Stimulated activated effector memory CD8-positive, alpha-beta T cell treated with anti-CD3 and anti-CD28 coated beads, Interleukin-12 subunit alpha, Interleukin-12 subunit beta, amount 100 ng/mL, for 72 hours (primary cell): ENCODE data around the gene IL10RA.

Source experiments
- ATAC-seq: fragments of 150-1000 bp; cut with Tn5 transposase; 2 replicates; pipeline ENCODE4 v1.10.0; 2021
- DNase-seq, 2 donors: peaks; one replicate each; pipeline ENCODE4 v3.0.0; 2021 to 2022; ENCODE audit warnings: low spot score in 2 of 2
- H3K27ac Mint-ChIP-seq: one replicate; pipeline ENCODE4 v1.8.0; 2022; ENCODE audit warnings: mild to moderate bottlenecking, mixed read lengths
- H3K36me3 Mint-ChIP-seq: one replicate; pipeline ENCODE4 v1.8.0; 2022; ENCODE audit warnings: mild to moderate bottlenecking, mixed read lengths
- H3K4me1 Mint-ChIP-seq: one replicate; pipeline ENCODE4 v1.8.0; 2022; ENCODE audit warnings: mixed read lengths
- H3K4me3 Mint-ChIP-seq: one replicate; pipeline ENCODE4 v1.8.0; 2022; ENCODE audit warnings: mild to moderate bottlenecking, mixed read lengths
- H3K9me3 Mint-ChIP-seq: one replicate; pipeline ENCODE4 v1.8.0; 2022; ENCODE audit warnings: mixed read lengths

Gene IL10RA

DNA sequence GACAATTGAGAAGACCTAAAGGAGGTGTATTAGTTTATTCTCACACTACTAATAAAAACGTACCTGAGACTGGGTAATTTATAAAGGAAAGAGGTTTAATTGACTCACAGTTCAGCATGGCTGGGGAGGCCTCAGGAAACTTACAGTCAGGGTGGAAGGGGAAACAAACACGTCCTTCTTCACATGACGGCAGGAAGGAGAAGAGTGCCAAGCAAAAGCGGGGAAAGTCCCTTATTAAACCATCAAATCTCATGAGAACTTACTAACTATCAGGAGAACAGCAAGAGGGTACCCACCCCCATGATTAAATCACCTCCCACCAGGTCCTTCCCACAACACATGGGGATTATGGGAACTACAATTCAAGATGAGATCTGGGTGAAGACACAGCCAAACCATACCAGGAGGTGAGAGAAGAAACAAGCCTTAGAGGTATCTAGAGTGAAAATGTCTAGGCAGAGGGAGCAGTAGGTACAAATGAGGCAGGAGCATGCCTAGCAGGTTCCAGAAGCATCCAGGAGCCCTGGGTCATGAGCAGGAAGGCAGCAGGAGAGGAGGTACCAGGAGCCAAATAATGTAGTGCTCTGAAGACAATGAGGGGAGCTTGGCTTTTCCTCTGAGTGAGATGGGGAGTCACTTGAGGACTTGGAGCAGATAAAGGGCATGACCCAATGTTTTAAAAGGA lies 31.6 kb downstream of the IL10RA start:
- peaks cover 6% of the 10 kb centered on the region for H3K36me3 Mint-ChIP-seq
- no peak overlapping the region for H3K4me3 Mint-ChIP-seq
- H3K4me1 Mint-ChIP-seq = peaks cover 48% of the 10 kb centered on the region
- ATAC-seq (no peak), DNase-seq (peak in 1 of 2 donors; percentile 38)
- H3K9me3 Mint-ChIP-seq = peaks cover 34% of the 10 kb centered on the region
- H3K27ac Mint-ChIP-seq = no peak overlapping the region

DNA sequence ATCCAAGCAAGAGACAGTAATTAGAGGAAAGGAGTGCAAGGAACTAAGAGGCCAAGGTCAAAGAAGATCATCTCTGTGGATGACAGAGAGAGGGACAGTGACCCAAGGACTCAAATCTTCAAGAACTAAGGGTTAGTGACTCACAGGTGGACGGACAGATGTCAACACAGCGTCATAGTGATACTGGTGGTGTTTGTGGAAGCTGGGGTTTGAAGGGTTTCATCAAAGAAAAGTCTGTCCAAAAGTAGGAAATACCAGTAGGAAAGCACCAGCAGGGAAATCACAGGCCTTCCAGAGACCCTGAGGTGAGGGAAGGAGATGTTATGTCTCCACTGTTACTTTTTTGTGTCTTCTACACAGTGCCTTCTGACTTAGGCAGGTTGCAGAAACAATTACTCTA lies 32.2 kb downstream of the IL10RA start:
- Mint-ChIP-seq H3K4me3 (no peak overlapping the region), H3K27ac (no peak overlapping the region), H3K4me1 (peaks cover 42% of the 10 kb centered on the region), H3K9me3 (peaks cover 34% of the 10 kb centered on the region), H3K36me3 (peaks cover 6% of the 10 kb centered on the region)
- no peak for ATAC-seq
- DNase-seq = no peak

DNA sequence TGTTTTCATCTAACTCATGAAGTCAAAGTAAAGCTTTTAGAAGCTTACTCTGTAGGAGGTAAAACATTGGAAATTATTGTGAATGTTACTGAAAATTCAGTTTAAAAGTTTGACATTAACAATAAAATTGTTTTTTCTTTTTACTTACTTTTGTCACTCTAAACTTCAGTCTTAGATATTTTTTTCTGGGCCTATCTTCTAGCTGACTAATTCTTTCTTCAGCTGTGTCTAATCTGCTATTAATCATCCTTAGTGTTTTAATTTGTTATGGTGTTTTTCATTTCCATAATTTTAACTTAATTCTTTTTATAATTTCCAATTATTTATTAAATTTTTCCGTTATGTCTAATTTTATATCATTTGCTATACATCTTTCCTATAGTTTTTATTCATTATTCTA lies 35.0 kb downstream of the IL10RA start:
- Mint-ChIP-seq H3K9me3 (peaks cover 31% of the 10 kb centered on the region), H3K27ac (no peak overlapping the region), H3K4me3 (no peak overlapping the region), H3K4me1 (peaks cover 14% of the 10 kb centered on the region), H3K36me3 (peaks cover 6% of the 10 kb centered on the region)
- ATAC-seq = no peak
- DNase-seq = no peak

DNA sequence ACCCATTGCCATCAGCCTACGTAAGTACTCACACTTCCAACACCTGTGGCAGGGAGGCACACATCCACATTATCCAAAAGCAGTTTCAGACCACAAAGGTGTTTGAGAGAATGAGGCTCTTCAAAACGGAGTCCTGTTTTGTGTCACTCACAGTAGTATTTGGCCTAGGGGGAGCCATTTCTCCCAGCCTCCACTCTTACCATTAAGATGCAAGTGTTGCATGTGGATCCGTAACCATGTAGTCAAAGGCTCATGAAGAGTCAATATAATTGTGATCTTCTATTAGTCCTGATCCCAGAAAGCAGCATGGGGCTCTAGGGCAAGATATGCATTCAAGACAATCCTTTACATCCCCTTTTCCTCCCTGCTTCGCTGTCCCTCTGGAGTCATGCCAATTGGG lies 41.5 kb downstream of the IL10RA start:
- H3K36me3 Mint-ChIP-seq = no peaks in the 10 kb centered on the region
- no peaks in the 10 kb centered on the region for H3K9me3 Mint-ChIP-seq
- H3K4me1 Mint-ChIP-seq = peaks cover 29% of the 10 kb centered on the region
- ATAC-seq (no peak), DNase-seq (no peak)
- no peak overlapping the region for H3K27ac Mint-ChIP-seq
- H3K4me3 Mint-ChIP-seq = no peak overlapping the region

DNA sequence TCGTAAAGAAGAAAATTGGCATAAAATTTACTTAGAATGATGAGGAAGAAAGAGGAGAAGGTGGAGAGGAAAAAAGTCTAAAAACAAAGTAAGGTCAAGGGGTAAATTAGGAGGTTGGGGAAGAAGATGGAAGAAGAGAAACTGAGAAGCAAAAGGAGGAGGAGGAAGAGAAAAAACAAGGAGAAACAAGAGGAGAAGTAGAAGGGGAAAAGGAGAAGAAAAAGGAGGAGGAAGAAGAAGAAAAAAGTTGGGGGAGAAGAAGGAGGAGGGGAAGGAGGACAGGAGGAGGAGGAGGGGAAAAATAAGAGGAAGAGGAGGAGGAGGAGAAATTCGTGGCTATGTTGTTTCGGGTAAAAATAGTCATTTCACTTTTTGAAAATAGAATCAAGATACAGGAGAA lies 42.4 kb downstream of the IL10RA start:
- DNase-seq (no peak), ATAC-seq (no peak)
- H3K4me1 Mint-ChIP-seq = peaks cover 35% of the 10 kb centered on the region
- H3K27ac Mint-ChIP-seq = peak overlapping the region; percentile 1
- no peaks in the 10 kb centered on the region for H3K36me3 Mint-ChIP-seq
- H3K9me3 Mint-ChIP-seq = no peaks in the 10 kb centered on the region
- no peak overlapping the region for H3K4me3 Mint-ChIP-seq

DNA sequence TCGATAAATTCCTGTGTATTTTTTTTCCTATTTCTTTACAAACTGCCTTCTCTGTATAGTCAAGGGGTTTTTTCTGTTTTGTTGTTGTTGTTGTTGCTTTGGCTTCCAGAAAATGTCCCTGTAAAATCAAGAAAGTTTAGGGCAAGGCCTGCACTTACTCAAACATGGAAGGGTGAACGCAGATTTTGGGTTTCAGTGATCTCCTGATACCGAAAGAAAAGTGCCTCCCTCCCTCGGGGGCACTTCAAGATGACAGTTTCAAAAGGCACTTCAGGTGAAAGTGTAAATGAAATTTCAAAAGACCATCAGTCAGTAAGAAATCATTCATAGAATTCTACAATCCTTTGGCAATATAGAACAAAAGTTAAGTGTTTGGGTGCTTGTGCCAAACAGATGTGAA lies 47.2 kb downstream of the IL10RA start:
- DNase-seq (no peak), ATAC-seq (peak; percentile 85)
- Mint-ChIP-seq H3K4me1 (peaks cover 49% of the 10 kb centered on the region), H3K9me3 (no peaks in the 10 kb centered on the region), H3K27ac (peak overlapping the region; percentile 74), H3K36me3 (no peaks in the 10 kb centered on the region), H3K4me3 (no peak overlapping the region)

DNA sequence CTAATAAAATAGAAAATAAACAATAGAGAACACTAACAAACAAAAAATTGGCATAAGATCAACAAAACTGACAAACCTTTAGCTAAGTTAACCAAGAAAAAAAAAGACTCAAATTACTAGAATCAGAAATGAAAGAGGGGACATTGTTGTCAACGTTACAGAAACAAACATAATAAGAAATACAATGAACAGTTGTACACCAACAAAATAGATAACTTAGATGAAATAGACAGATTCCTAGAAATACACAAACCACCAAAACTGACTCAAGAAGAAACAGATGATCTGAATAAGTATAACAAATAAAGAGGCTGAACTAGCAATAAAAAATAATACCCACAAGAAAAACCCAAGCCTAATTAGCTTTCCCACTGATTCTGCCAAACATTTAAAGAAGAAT lies 55.9 kb downstream of the IL10RA start:
- peak overlapping the region; percentile 81 for H3K27ac Mint-ChIP-seq
- no peak for DNase-seq
- peaks cover 62% of the 10 kb centered on the region for H3K4me1 Mint-ChIP-seq
- peak overlapping the region; percentile 38 for H3K4me3 Mint-ChIP-seq
- H3K9me3 Mint-ChIP-seq = no peaks in the 10 kb centered on the region
- peak; percentile 47 for ATAC-seq
- H3K36me3 Mint-ChIP-seq = peaks cover 15% of the 10 kb centered on the region

DNA sequence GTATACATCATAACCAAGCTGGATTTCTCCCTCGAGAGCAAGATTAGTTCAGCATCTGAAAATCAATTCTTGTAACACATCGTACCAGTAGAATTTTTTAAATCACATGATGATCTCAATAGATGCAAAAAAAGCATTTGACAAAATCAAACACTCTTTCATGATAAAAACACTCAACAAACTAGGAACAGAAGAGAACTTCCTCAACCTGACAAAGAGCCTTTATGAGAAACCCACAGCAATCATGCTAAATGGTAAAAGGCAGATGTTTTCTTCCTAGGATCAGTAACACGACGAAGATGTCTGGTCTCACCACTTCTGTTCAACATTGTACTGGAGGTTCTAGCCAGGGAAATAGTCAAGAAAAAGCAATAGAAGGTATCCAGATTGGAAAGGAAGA lies 56.6 kb downstream of the IL10RA start:
- Mint-ChIP-seq H3K27ac (peak overlapping the region; percentile 81), H3K4me3 (no peak overlapping the region), H3K9me3 (no peaks in the 10 kb centered on the region), H3K4me1 (peaks cover 64% of the 10 kb centered on the region), H3K36me3 (peaks cover 15% of the 10 kb centered on the region)
- ATAC-seq = no peak
- DNase-seq = no peak

DNA sequence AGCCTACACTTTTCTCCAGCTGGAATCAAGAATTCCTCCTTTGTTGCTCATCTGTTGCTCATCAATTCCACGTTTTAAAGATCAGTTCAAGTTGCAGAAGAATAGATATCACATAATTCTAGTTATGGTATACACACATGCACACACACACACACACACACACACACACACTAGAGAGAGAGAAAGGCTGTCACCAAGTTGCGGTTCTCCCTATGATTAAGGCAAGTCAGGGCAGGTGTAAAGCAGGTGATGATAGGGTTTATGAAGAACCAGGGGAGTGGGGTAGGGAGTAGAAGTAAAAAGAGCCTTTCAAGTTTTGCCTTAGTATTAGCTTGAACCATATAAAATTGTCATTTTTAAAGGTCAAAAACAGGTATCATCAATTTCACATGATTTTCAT lies 59.0 kb downstream of the IL10RA start:
- no peak for DNase-seq
- Mint-ChIP-seq H3K4me1 (peaks cover 71% of the 10 kb centered on the region), H3K4me3 (peak overlapping the region; percentile 43), H3K9me3 (no peaks in the 10 kb centered on the region), H3K27ac (peak overlapping the region; percentile 93), H3K36me3 (peaks cover 15% of the 10 kb centered on the region)
- no peak for ATAC-seq

DNA sequence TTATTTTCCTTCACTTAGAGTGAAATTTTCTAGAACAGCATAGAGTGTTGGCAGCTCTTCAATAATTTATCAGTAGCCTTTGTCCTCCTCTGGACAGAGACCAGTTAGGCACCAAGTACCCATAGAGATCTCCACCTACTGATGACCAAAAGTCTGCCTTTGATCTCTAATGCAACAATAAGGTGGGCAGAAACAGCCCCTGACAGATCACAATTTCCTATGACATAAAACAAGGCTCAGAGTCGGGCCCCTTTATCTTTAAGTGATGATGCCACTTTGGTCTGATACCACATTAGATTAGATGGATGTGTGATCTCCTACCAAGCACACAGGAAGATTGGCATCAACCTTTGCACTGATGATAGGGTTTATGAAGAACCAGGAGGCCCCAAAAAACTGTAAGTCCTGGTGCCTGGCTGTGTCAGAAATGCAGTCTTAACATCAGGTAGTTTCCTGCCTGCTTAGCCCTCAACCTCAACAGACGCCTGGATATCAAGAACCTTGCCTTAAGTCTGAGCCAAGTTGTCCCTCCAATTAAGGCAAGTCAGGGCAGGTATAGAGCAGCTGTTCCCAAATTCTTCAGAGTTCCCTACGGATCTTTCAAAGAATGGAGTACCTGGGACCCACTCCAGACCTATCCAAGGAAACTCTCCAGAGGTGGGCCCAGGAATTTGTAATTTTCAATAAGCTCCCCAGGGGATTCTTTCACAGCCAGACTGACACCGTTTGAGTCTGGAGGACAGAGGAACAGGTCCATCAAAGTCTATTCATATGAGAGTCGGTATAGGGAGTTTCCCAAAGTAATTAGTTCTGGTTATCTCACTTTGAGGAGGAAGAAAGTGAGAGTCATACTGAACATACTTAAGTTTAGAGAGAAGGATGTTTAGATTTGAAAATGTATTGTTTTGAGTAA lies 60.1 kb downstream of the IL10RA start:
- H3K9me3 Mint-ChIP-seq = no peaks in the 10 kb centered on the region
- H3K4me3 Mint-ChIP-seq = peak overlapping the region; percentile 43
- peak overlapping the region; percentile 93 for H3K27ac Mint-ChIP-seq
- DNase-seq = no peak
- H3K36me3 Mint-ChIP-seq = peaks cover 15% of the 10 kb centered on the region
- ATAC-seq = peak; percentile 84
- peaks cover 82% of the 10 kb centered on the region for H3K4me1 Mint-ChIP-seq

DNA sequence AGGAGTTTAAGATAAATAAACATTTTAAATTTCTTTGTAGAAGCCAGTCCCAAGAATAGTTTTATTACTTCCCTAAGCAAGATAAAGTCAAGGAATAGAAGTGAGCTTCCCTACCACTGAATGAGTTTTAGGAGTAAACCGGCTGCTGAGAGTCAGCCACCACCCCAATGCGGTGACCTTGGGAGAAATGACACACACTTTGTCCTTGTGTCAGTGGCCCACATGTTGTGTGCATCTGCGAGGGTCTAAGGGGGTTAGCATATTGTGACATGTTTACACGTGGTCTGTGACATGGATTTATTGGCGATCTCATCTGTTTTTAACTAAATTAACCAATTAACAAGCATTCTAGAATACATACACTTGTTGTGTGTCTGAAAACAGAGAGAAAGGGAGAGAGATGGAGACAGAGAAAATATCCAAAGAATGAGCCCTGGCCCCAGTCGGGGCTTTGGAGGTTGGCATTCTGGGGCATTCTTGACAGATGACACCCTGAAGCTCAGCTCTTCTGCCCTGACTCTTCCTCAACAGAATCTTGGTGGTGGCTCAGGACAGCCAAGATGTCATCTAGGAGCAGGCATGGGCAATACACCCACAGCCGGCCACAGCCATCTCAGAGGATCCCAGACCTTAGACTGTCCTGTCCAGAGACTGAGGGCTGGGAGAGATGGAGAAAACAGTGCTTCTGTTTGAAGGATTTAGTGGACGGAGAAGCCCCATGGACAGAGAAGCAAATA lies 60.9 kb downstream of the IL10RA start:
- peaks cover 15% of the 10 kb centered on the region for H3K36me3 Mint-ChIP-seq
- peak overlapping the region; percentile 43 for H3K4me3 Mint-ChIP-seq
- H3K4me1 Mint-ChIP-seq = peaks cover 85% of the 10 kb centered on the region
- no peaks in the 10 kb centered on the region for H3K9me3 Mint-ChIP-seq
- ATAC-seq (peak; percentile 38), DNase-seq (no peak)
- H3K27ac Mint-ChIP-seq = peak overlapping the region; percentile 93

DNA sequence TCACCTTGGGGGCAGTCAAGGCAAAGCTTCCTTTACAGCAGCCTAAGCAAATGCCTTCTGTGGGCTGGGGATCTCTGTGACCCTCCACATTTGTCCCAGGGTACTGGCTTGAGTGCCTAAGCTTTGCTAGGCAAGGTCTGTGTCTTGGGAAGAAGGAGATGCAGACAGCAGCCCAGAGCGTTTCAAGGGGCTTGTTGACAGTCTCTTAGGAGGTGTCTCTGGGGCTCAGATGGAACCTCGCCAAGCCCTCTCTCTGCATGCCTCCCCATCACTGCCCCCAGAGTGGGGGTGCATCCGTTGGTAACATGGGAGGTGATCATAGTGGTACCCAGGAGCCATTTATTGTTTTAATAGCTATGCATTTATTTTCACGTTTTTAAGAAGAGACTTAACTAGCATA lies 61.6 kb downstream of the IL10RA start:
- DNase-seq (no peak), ATAC-seq (no peak)
- peaks cover 85% of the 10 kb centered on the region for H3K4me1 Mint-ChIP-seq
- no peaks in the 10 kb centered on the region for H3K9me3 Mint-ChIP-seq
- peak overlapping the region; percentile 93 for H3K27ac Mint-ChIP-seq
- peak overlapping the region; percentile 29 for H3K4me3 Mint-ChIP-seq
- H3K36me3 Mint-ChIP-seq = peaks cover 19% of the 10 kb centered on the region

DNA sequence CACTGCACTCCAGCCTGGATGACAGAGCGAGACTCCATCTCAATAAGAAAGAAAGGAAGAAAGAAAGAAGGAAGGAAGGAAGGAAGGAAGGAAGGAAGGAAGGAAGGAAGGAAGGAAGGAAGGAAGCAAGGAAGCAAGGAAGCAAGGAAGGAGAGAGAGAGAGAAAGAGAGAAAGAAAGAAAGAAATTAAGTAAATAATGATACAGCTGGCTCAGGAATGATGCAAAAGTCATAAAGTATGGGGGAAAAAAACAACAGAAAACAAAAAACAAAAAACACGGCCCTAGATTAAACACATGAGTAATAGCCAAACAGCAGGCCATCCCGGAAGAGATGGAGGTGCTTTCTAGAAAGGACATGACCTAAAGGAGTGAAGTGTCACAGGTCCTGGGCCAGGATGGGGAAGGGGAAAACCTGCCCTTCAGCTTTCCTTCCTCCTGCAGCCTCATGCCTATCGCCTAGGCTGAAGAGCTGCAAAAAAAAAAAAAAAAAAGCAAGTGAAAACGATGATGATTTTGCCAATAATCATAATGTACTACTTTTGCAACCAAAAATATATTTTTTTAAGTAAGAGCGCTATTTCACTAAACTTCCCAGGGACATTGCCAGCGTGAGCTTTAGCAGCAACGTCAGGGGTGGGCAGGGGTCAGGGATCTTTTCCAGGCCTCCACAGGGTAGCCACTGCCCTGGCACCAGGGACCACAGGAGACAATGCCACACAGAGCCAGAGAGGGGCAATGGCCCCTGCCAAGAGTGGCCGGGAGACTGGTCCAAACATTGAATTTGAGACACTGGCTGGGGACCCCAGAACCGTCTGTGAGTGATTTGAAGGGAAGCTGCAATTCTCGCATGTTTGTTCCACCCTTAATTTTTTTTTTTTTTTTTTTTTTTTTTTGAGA lies 62.5 kb downstream of the IL10RA start:
- peaks cover 88% of the 10 kb centered on the region for H3K4me1 Mint-ChIP-seq
- ATAC-seq = no peak
- peak overlapping the region; percentile 93 for H3K27ac Mint-ChIP-seq
- peaks cover 20% of the 10 kb centered on the region for H3K36me3 Mint-ChIP-seq
- no peak for DNase-seq
- H3K9me3 Mint-ChIP-seq = no peaks in the 10 kb centered on the region
- peak overlapping the region; percentile 29 for H3K4me3 Mint-ChIP-seq

DNA sequence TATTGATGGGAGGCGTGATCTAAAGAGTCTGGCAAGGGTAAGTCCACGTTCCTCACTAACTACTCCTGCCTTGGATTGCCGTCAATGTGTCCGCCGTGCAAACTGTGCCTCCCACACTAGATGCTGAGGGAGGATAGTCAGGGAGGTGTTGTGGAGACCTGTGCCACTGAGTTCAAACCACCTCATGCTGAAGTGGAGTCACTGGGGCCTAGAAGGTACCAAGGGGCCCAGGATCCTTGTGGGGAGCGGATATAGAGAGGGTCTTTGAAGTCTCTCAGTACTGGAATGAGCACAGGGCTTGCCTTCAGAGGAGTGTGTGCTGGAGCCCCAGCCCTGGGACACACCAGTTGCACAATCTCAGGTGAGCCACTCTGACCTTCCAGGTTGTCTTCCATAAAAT lies 63.6 kb downstream of the IL10RA start:
- DNase-seq = no peak
- ATAC-seq = no peak
- H3K4me3 Mint-ChIP-seq = no peak overlapping the region
- H3K9me3 Mint-ChIP-seq = no peaks in the 10 kb centered on the region
- peaks cover 84% of the 10 kb centered on the region for H3K4me1 Mint-ChIP-seq
- H3K27ac Mint-ChIP-seq = no peak overlapping the region
- peaks cover 20% of the 10 kb centered on the region for H3K36me3 Mint-ChIP-seq
